Activated gamma-delta T cell treated with Interleukin-2 at 50 U/mL for 16 hours (primary cell): ENCODE data around the gene IL1B.

Source experiments
- DNase-seq: peaks from one replicate; pipeline ENCODE4 v3.0.0-alpha.2; 2020

Gene IL1B

DNA sequence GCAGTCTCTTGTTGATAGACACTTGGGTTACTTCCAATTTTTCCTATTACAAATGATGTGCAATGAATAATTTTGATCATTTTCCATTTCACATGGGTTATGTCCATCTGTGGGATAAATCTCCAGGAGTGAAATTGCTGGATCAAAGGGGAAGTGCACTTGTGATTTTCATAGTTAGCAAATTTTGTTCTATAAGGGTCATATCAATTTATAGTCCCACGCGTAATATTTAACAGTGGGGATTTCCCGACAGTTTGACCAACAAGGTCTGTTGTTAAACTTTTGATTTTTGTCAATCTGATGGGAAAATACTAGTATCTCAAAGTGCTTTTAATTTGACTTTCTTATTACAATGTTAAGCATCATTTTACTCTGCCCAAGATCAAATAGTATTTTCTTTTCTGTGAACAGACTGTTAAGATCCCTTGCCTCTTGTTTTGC, 8.3 kb downstream of the IL1B start:
- no peak for DNase-seq

GRCh38 chr2:112827604-112828185, 8.9 kb downstream of the IL1B start:
- DNase-seq, result no peak

- no peak for DNase-seq
Measured at GRCh38 chr2:112827009-112827408, 9.6 kb downstream of the IL1B start.

- no peak for DNase-seq
Measured at GRCh38 chr2:112825706-112826105, 10.9 kb downstream of the IL1B start.

DNA sequence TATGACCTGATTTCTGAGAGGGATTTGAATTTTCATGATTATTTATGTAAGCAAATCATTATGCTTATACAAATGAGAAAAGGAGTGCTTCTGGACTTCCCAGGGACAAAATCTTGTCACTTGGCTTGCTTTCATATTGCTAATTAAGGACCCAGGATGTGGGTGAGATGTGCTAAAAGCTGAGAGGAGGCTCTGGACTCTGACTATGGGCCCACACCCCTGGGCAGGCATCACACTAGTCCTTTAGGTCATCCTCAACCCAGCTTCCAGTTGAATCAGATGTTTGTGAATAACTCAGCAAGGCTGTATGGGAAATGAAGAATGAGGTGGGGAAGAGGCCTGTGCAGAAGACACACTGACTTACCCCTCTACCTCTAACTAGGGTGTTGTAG, 11.9 kb downstream of the IL1B start:
- no peak for DNase-seq

- no peak for DNase-seq
Measured at GRCh38 chr2:112821682-112822081, 14.9 kb downstream of the IL1B start.

DNA sequence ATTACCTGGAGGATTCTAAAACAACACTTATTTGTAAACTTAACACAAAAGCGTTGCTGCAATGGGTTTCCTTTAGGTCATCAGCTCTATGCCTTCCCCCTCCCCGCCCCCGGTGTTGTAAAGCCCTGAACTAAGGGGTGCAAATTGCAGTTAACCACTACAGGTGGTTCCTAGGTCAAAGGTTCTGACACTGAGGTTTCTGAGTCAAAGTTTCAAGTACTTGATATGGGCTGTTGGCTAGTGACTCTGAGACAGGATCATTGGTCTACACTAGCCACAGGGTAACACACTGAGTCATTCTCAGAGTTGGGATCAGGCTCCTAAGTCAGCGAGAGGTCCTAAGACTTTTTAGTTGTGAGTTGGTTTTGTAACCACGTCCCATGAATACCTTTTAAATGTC, 15.4 kb downstream of the IL1B start:
- no peak for DNase-seq

DNA sequence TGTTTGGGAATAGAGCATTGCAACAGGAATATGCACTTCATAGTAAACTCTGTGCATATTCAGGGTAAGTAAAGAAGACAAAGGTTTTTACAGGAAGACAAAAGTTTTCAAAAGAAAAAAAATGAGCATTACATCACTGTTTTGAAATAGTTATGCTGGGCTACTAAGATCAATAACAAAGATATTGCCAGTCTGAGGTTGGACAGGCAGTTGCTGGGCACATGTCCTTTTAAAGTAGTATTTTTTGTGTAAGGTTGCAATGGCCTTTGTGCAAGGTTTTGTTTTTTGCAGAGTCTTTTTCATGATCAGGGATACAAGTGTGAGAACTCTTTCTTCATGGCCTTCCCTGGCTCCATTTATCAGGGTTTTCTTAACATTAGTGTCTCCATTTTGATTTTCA, 16.2 kb downstream of the IL1B start:
- no peak for DNase-seq

DNA sequence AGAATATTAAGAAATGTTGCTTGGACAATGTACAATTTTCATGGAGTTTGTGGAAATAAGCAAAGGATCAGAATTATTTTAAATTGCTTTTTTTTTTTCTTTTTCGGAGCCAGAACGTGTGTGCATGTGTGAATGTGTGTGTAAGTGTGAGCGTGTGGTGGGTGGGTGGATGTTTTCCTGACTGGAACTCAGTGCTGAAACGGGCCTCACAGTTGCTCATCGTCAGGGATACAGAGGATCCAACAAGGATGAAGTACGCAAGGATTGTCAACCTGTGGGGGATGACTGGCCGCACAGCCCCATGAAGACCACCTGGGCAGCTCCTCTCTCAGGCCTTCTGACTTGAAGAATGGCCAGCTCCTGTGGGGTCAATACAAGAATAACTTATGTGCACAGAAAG, 17.5 kb downstream of the IL1B start:
- DNase-seq, result no peak

GRCh38 chr2:112818094-112818902, 18.3 kb downstream of the IL1B start:
- no peak for DNase-seq

DNA sequence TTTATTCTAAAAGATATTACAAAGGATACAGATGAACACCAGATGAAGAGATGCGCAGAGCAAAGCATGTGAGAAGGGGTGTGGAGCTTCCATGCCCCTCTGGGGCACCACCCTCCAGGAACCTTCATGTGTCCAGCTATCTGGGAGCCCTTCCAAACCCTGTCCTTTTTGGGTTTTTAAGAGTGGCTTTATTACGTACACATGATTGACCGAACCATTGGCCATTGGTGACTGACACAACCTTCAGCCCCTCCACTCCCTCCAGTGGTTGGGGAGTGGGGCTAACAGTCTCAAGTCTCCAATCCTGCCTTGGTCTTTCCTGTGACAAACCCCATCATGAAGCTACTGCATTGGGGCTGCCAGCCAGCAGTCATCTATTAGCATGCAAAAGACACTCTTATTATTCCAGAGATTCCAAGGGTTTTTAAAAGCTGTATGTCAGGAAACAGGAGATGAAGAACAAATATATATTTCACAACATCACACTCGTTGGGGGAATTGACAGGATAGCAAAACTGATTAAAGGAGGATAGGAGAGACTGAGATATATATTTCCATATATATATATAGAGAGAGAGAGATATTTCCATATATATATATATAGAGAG, 19.4 kb downstream of the IL1B start:
- DNase-seq, result no peak

- DNase-seq, result no peak
Measured at GRCh38 chr2:112814278-112814677, 22.3 kb downstream of the IL1B start.

- DNase-seq, result no peak
Measured at GRCh38 chr2:112813280-112813966, 23.2 kb downstream of the IL1B start.

DNA sequence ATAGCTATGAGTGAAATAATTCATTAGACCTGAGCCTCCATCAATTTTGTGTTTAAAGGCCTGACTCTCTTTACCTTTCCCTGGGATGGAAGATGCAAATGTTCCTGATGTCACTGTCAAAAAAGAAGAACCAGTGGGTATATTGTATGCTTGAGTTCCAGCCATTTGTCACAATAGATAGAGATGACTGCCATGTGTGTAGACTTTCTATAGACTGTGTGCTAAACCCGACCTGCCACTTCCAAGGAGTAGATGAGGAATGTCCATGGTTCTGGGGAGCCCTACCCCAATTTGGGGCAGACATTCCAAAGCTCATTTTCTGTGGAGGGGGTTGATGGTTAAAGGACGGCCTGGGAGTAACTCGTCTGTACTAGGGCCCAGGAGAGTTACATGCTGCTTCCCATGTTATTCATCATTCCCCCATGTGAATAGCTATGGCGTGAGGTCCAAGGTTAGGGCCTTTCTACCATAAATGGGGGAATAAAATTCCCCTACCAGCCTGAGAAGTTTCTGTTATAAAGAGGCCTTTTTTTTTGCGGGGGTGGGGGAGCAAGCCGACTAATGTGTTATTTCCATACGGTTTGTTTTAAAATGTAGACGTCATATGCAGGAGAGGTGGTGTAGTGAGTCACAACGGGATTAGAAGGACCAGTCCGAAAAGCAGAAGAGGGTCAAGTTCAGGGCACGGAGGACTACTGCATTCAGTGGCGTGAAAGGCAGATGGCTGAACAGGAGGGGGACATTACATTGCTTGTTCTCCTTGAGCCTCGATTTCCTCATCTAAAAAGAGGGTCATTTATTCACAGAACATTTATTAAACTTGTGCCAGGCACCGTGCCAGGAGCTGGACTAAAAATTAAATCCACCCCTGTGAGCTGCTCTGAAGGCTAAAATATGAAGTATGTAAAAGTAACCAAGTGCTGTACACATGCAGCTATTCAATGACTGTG, 24.0 kb downstream of the IL1B start:
- DNase-seq, result no peak

DNA sequence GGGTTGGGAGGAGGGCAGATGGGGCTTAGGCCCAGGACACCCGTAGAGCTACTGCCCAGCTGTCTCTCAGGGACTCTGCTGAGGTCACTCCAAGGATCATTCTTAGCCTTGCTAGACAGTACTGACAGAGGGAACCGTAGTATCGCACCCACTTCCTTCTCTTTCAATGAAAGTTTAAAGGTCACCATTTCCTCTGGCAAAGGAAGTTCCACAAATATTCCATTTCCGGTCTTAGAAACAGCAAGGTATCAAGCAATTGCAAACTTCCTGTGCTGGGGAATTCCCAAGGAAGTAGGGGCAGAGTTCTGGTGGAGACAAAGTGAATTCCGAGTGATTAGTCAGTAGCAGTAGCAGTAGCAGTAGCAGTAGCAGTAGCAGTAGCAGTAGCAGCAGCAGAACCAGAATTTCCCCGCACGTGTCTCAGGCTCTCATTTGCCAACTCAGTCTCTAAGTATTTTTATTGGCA, 24.7 kb downstream of the IL1B start:
- DNase-seq, result no peak

- no peak for DNase-seq
Measured at GRCh38 chr2:112811276-112811831, 25.2 kb downstream of the IL1B start.

- no peak for DNase-seq
Measured at GRCh38 chr2:112809112-112809511, 27.5 kb downstream of the IL1B start.

- DNase-seq, result no peak
Measured at GRCh38 chr2:112807233-112807807, 29.3 kb downstream of the IL1B start.

DNA sequence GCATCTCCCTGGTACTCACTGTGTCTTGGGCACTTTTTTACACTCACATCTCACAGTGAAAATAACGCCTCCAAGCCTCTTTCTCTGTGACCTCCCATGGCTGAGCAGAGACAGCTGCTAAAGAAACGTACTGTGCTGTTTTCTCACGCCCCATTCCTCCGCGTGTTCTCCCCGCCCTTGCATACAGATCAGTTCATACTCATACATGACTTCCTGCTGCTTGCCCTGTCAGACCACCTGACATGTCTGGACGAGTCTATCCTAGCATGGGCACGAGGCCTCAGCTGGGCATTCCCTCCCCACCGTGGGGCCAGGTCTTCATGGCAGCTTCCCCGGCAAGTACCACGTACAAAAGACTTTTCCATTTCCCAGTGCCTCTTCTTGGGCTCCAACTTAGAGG, 31.0 kb downstream of the IL1B start:
- no peak for DNase-seq

DNA sequence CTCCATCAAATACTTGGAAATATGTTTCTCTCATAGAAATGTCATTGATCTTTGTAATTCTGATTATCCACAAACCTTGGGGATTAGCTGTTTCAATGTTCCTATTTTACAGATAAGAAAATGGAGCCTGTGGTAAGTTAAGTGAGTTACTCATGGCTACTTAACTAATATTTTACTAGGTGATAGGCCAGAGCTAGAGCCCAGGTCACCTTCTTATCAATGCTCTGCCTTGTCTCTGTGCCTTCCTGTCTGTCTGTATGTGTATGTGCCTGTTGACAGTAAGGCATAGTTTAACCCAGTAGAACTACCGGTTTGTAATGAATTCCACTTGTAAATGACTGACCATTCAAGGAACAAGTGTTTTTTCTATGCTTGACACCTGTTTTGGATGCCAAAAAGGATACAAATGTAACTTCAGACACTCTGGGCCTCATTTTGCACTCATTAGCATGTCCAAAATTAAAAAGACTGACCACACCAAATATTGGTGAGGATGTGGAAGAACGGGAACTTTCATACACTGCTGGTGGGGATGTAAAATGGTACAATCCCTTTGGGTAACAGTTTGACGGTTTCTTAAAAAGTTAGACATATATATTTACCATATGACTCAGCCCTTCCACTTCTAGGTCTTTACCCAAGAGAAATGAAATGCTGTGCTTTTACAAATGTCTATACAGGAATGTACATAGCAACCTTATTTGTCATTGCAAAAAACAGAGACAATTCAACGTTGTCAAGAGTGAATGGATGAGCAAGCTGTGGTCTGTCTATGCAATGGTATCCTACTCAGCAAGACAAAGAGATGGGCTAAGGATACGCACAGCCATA, 32.7 kb downstream of the IL1B start:
- no peak for DNase-seq
